ENCODE data around the gene CTIF. TPM values are rescaled to one million over a fixed set of nuclear protein-coding genes. Genes with fewer than 3 reads are reported as not detected.
A peak's percentile ranks its signal among the peaks of the same experiment; 100 is the strongest.

CTIF gene
- total RNA-seq, 2 experiments from 2014 or later, result 0.06 to 0.38 TPM

DNA sequence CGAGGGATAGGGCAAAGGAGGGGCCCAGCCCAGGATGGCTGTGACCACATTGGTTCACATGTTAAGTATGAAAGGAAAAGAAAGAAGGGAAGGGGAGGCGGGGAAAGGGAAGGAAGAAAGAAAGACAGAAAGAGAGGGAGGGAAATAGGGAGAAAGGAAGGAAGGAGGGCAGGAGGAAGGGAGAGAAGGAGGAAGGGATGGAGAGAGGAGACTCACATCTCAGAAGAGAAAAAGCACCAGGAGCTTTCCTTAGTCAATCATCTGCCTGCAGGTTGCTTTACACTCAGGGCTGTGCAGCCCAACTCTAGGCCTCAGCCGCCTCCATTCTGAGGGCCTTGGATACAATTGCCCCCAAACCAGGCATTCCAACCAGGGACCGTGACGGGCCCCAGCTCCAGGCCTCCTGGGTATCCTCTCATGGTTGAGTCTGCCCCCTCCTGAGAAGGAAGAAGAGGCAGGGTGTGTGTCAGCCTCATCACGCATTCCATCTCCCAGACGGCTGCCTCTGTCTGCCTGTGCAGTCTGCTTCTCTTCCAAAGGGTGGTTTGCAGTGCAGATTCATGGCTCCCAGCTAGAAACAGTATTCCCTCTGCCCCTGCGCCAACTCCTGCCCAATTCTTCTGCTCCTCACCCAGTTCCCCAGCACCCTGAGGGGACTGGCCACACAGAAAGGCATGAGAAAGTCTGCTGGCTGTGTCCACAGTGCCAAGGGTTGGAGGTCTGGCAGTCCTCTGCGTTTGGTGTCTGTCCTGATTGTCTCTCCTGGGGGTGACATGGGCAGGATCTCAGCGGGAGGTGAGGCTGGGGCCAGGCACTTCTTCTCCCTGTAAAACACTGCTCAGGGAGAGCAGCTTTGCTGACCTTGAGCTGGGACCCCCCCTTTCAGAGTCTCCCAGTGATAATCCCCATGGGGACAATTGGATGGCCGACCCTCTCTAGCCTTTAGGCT lies 248.6 kb downstream of the CTIF start:
- CTCF ChIA-PET (ENCODE audit: unreplicated experiment), result no interaction called here
- Histone ChIP-seq H3K9me3 (ENCODE audit: low read length) (no peaks in the 10 kb centered on the region), H3K4me2 (ENCODE audit: low read length) (peak overlapping the region; percentile 65; the same call in 1 of the 2 replicates), H3K9me2 (ENCODE audit: insufficient read depth, low read length) (no peaks in the 10 kb centered on the region), H3K4me3 (ENCODE audit: low read depth, low read length, poor library complexity, severe bottlenecking) (no peak overlapping the region), H2AFZ (ENCODE audit: low read length) (no peak overlapping the region), H4K20me1 (ENCODE audit: insufficient read depth, low read length) (no peaks in the 10 kb centered on the region), H3K79me2 (ENCODE audit: insufficient read depth, low read depth, low read length) (no peaks in the 10 kb centered on the region), H3K4me1 (ENCODE audit: insufficient read depth, low read length, poor library complexity, severe bottlenecking) (peaks cover 74% of the 10 kb centered on the region), H3K27ac (ENCODE audit: low read depth, low read length, poor library complexity, severe bottlenecking) (no peak overlapping the region), H3K36me3 (ENCODE audit: insufficient read depth, low read length) (no peaks in the 10 kb centered on the region)
- POLR2A ChIA-PET, result no interaction called here
- TF ChIP-seq CTCF (conservative IDR thresholded peaks at IDR 0.05; ENCODE audit: low read length) (no peak), EZH2phosphoT487 (IDR thresholded peaks at IDR 0.05; ENCODE audit: borderline replicate concordance, low read depth, low read length) (no peak)
- BruUV-seq (replicated peaks), result no TSS peak
- DNase-seq (ENCODE audit: low spot score), result no peak
- intact Hi-C loops (cut with micrococcal nuclease; ENCODE audit: unreplicated experiment), result loop anchor here (5.0 kb wide), 2 partner anchors 45 to 80 kb away; no protein-coding TSS in a partner anchor

DNA sequence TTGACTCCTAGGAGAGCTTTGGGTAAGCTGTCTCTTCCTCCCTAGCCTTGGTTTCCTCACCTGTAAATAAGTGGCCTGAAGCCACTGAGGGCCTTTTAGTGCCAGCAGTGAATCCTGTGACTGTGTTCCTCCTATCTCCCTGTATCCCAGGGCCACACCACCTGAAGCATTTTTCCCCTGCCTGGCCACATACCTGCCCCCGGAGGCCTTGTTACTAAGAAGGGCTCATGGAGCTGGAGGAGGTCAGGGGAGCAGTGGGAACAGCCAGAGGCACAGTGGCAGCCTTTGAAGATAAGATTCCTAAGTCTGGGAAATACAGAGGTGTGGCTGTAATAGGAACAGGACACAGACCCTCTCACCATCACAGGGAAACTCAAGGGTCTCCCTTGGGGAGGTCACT lies 249.5 kb downstream of the CTIF start:
- H3K4me2 ChIP-seq (ENCODE audit: low read length), result no peak overlapping the region
- intact Hi-C loops (cut with micrococcal nuclease; ENCODE audit: unreplicated experiment), result loop anchor here (5.0 kb wide), 2 partner anchors 44 to 79 kb away; no protein-coding TSS in a partner anchor
- DNase-seq (ENCODE audit: low spot score), result no peak
- H2AFZ ChIP-seq (ENCODE audit: low read length), result no peak overlapping the region
- no TSS peak for BruUV-seq (replicated peaks)
- H3K4me3 ChIP-seq (ENCODE audit: low read depth, low read length, poor library complexity, severe bottlenecking), result no peak overlapping the region
- no peaks in the 10 kb centered on the region for H3K9me3 ChIP-seq (ENCODE audit: low read length)
- peaks cover 65% of the 10 kb centered on the region for H3K4me1 ChIP-seq (ENCODE audit: insufficient read depth, low read length, poor library complexity, severe bottlenecking)
- H3K27ac ChIP-seq (ENCODE audit: low read depth, low read length, poor library complexity, severe bottlenecking), result no peak overlapping the region
- POLR2A ChIA-PET, result no interaction called here
- TF ChIP-seq CTCF (conservative IDR thresholded peaks at IDR 0.05; ENCODE audit: low read length) (no peak), EZH2phosphoT487 (IDR thresholded peaks at IDR 0.05; ENCODE audit: borderline replicate concordance, low read depth, low read length) (no peak)
- no peaks in the 10 kb centered on the region for H3K79me2 ChIP-seq (ENCODE audit: insufficient read depth, low read depth, low read length)
- CTCF ChIA-PET (ENCODE audit: unreplicated experiment), result no interaction called here
- H4K20me1 ChIP-seq (ENCODE audit: insufficient read depth, low read length), result no peaks in the 10 kb centered on the region
- H3K9me2 ChIP-seq (ENCODE audit: insufficient read depth, low read length), result no peaks in the 10 kb centered on the region
- no peaks in the 10 kb centered on the region for H3K36me3 ChIP-seq (ENCODE audit: insufficient read depth, low read length)

Data from OCI-LY7 (cell line).